ENCODE measurements around the gene GOLGA6A.
"Not testable (repeated sequence)": the region's sequence is repeated elsewhere in the genome, so short reads cannot be mapped to it uniquely, and the experiment has no call there.

Gene GOLGA6A

DNA sequence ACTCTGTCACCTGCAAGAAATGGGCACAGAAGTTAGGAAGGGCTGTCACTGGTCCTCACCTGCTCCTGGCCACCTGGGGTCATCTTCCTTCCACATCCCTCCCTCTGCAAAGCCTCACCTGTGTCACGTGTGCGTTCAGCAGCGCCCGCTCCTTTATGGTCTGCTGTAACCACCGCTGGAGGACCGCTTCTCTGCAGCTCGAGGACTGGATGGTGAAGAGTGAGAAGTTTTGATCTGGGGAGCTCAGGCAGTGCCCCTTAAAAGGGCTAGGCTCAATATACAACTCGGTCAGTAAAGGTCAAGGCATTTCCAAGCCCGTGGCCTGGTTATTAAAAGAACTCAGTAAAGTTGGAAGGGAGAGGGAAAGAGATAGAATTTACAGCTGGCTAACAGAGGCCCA lies 6.6 kb downstream of the GOLGA6A start:
- not testable (repeated sequence) for FAIRE-seq; DNase-seq (ENCODE audit: insufficient read length, low spot score)

- FAIRE-seq; DNase-seq (ENCODE audit: insufficient read length, low spot score): not testable (repeated sequence)
- TF ChIP-seq, protein P1, sequence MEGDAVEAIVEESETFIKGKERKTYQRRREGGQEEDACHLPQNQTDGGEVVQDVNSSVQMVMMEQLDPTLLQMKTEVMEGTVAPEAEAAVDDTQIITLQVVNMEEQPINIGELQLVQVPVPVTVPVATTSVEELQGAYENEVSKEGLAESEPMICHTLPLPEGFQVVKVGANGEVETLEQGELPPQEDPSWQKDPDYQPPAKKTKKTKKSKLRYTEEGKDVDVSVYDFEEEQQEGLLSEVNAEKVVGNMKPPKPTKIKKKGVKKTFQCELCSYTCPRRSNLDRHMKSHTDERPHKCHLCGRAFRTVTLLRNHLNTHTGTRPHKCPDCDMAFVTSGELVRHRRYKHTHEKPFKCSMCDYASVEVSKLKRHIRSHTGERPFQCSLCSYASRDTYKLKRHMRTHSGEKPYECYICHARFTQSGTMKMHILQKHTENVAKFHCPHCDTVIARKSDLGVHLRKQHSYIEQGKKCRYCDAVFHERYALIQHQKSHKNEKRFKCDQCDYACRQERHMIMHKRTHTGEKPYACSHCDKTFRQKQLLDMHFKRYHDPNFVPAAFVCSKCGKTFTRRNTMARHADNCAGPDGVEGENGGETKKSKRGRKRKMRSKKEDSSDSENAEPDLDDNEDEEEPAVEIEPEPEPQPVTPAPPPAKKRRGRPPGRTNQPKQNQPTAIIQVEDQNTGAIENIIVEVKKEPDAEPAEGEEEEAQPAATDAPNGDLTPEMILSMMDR (IDR thresholded peaks at IDR 0.05; ENCODE audit: insufficient read depth, missing control alignments): peak; percentile 39
Measured at GRCh38 chr15:74072614-74073337, 9.6 kb downstream of the GOLGA6A start.

GRCh38 chr15:74072132-74072531 lies 10.2 kb downstream of the GOLGA6A start:
- FAIRE-seq; DNase-seq (ENCODE audit: insufficient read length, low spot score): not testable (repeated sequence)

- not testable (repeated sequence) for FAIRE-seq; DNase-seq (ENCODE audit: insufficient read length, low spot score)
Measured at GRCh38 chr15:74071645-74072044, 10.7 kb downstream of the GOLGA6A start.

DNA sequence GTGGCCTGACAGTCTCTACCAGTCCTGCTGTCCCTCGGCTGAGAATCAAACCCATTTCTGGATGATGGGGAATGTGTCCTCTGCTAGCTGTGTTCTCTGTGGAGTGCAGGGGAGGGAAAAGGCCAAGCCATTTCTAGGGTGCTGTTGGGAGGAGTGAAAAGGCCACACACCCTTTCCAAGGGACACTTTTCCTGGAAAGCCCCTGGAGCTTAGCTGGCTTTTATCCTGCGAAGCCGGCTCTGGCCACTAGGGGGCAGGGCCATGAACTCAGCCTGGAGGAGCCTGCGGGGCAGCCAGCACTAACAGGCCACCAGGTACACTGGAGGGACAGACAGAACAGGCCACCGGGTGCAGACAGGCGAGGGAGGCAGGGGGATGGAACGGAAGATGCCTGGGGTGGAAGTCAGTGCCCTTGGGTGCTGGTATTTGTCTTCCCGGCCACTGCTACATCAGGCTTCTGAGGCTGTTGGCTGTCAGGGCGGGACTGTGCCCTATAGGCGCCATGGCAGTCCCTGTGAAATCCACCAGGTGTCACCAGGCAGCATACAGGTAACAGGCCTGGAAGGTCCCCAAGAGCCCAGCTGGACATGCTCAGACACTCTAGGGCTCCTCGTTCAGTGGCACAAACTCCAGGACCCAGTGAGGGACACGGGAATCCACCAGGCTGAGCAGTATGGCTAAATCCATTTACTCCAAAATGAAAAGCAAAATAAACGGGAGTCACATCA lies 16.5 kb downstream of the GOLGA6A start:
- FAIRE-seq; DNase-seq (ENCODE audit: insufficient read length, low spot score): not testable (repeated sequence)
- TF ChIP-seq, protein P1 (IDR thresholded peaks at IDR 0.05; ENCODE audit: insufficient read depth, missing control alignments): peak; percentile 22

GRCh38 chr15:74064822-74065221 lies 17.5 kb downstream of the GOLGA6A start:
- not testable (repeated sequence) for DNase-seq (ENCODE audit: insufficient read length, low spot score); FAIRE-seq

DNA sequence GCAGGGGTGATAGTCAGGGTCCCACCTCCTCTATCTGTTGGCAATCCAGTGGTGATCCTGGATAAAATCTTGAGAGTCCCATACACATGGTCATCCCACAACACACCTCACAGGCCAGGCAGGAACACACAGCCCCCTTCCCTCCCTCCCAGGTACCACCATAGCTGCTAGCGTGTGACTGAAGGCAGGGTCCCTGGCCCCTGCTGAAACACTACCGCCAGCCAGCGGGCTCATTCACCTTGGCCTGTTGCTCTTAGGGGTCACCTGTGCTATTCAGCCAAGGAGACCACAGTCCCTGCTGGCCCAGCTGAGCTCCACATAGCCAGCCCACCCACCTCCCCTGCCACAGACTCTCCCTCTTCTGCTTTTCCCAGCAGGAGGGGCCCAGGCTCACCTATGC lies 18.2 kb downstream of the GOLGA6A start:
- DNase-seq (ENCODE audit: insufficient read length, low spot score); FAIRE-seq: not testable (repeated sequence)

DNA sequence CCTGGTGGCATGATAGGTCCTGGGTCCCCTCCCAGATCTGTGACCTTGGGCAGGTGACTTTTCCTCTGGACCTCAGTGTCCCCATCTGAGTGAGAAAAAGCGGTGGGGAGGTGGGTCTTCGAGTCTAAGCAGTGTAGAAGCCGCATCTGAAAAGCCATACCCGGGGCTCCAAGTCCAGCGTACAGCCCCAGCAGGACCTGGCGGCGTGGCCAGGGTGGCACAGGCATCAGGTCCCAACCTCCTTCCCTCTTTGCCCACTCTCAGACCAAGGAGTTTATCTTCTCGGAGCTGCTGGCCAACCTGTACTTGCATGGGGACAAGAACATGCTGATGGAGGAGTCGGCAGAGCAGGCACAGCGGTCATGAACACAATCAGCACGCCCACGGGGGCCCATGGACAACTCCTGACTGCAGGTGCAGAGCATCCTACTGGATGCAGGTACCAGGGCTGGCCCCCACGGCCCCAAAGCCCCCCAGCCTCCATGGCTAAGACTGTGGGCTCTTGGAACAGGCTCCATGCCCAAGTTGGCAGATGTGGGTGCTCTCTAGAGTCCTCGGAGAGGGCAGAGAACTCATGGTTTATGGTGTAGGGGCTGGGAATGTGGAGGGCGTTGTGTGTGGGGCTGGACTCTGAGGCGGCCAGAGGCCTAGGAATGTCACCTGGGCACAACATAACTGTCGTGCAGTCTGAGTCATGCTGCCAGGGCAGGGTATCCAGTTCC lies 18.8 kb downstream of the GOLGA6A start:
- DNase-seq (ENCODE audit: insufficient read length, low spot score); FAIRE-seq: not testable (repeated sequence)

DNA sequence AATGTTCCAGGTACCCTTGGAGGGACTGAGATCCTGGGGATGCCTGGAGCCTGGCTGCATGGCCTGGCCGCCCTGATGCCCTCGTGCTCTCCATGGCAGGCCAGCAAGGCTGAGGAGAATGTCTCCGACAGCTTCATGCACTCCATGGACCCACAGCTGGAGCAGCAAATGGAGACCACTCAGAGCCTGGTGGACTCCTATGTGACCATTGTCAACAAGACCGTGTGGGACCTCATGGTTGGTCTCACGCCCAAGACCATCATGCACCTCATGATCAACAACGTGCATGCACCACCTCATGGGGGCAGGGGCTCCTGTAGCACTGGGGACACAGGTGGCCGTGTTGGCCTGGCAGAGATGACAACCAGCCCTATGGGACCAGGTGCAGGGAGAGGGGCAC lies 19.7 kb downstream of the GOLGA6A start:
- no peak for FAIRE-seq
- TF ChIP-seq, protein P1 (IDR thresholded peaks at IDR 0.05; ENCODE audit: insufficient read depth, missing control alignments): no peak
- DNase-seq (ENCODE audit: insufficient read length, low spot score): no peak

- FAIRE-seq (no peak), DNase-seq (ENCODE audit: insufficient read length, low spot score) (no peak)
- TF ChIP-seq, protein P1 (IDR thresholded peaks at IDR 0.05; ENCODE audit: insufficient read depth, missing control alignments): no peak
Measured at GRCh38 chr15:74062236-74062635, 20.1 kb downstream of the GOLGA6A start.
